ENCODE results near the gene MADCAM1. TPM values are rescaled to one million over a fixed set of nuclear protein-coding genes. Genes with fewer than 3 reads are reported as not detected.
"Not testable (repeated sequence)": the region's sequence is repeated elsewhere in the genome, so short reads cannot be mapped to it uniquely, and the experiment has no call there.

MADCAM1 gene
- under 1 TPM in 1 of 2 donors, not detected in 1; 0.33 TPM for total RNA-seq

GRCh38 chr19:496112-496665, at the start of gene MADCAM1:
MADCAM1 (plus strand) TSS chr19:496486; CDS start chr19:496500, 14 bp downstream.
- Mint-ChIP-seq H3K4me3 (no peak within 1 kb of the TSS), H3K9me3 (no peaks in the 10 kb centered on the region), H3K27me3 (peaks cover 8 to 11% of the 10 kb centered on the region in 2 donors), H3K27ac (no peak within 1 kb of the TSS), H3K36me3 (peaks cover 6% of the 10 kb centered on the region), H3K4me1 (ENCODE audit: low read depth in 2 of 2) (peaks cover 6 to 18% of the 10 kb centered on the region in 2 donors)
- DNase-seq (ENCODE audit: low spot score) (no peak), ATAC-seq (no peak)

- no peak for DNase-seq (ENCODE audit: low spot score)
Observed at GRCh38 chr19:447064-447426, 49.2 kb upstream of the MADCAM1 start.

GRCh38 chr19:447816-448560, 48.3 kb upstream of the MADCAM1 start:
- ATAC-seq (no peak), DNase-seq (ENCODE audit: low spot score) (no peak)
- Mint-ChIP-seq H3K9me3 (no peaks in the 10 kb centered on the region), H3K27me3 (no peaks in the 10 kb centered on the region), H3K27ac (no peak overlapping the region), H3K4me3 (no peak overlapping the region), H3K36me3 (no peaks in the 10 kb centered on the region), H3K4me1 (ENCODE audit: low read depth in 2 of 2) (no peaks in the 10 kb centered on the region)

More at GRCh38 chr19:447064-447426, 49.2 kb upstream of the MADCAM1 start:
- no peak for ATAC-seq
- peaks cover 2% of the 10 kb centered on the region for H3K9me3 Mint-ChIP-seq
- H3K4me3 Mint-ChIP-seq, result no peak overlapping the region
- no peak overlapping the region for H3K27ac Mint-ChIP-seq
- H3K27me3 Mint-ChIP-seq, result peaks cover 0 to 2% of the 10 kb centered on the region in 2 donors
- H3K36me3 Mint-ChIP-seq, result no peaks in the 10 kb centered on the region
- no peaks in the 10 kb centered on the region for H3K4me1 Mint-ChIP-seq (ENCODE audit: low read depth in 2 of 2)

DNA sequence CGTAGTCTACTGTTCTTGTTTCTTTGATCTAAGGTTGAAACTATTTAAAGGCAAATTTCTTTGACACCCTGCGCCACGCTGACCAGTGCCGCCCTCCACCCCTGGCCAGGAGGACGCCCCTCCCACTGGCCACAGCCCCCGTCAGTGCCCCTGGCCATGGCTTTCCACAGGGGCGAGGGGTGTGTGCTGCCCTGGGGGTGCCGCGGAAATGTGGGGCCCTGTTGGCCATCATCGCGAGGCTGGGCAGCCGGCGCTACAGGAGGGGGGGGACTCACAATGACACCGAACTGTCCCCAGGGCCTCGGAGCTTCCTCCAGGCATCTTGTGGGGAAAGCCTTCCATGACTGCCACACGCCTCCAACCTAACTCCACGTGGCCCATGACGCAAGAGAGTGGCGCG, 46.4 kb upstream of the MADCAM1 start:
- Mint-ChIP-seq H3K9me3 (no peaks in the 10 kb centered on the region), H3K27ac (no peak overlapping the region), H3K4me3 (no peak overlapping the region), H3K4me1 (ENCODE audit: low read depth in 2 of 2) (no peaks in the 10 kb centered on the region), H3K36me3 (no peaks in the 10 kb centered on the region), H3K27me3 (no peaks in the 10 kb centered on the region)
- ATAC-seq (no peak), DNase-seq (ENCODE audit: low spot score) (peak; percentile 34)

DNA sequence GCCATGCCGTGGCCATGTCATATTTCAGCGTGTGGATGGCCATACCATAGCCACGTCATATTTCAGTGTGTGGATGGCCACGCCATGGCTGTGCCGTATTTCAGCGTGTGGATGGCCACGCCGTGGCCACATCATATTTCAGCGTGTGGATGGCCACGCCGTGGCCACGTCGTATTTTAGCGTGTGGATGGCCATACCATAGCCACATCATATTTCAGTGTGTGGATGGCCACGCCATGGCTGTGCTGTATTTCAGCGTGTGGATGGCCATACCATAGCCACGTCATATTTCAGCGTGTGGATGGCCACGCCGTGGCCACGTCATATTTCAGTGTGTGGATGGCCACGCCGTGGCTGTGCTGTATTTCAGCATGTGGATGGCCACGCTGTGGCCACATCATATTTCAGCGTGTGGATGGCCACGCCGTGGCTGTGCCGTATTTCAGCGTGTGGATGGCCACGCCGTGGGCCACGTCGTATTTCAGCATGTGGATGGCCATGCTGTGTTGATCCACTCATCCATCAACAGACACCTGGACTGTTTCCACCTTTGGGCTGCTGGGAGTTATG, 45.3 kb upstream of the MADCAM1 start:
- not testable (repeated sequence) for H3K27ac Mint-ChIP-seq; H3K4me3 Mint-ChIP-seq; H3K4me1 Mint-ChIP-seq (ENCODE audit: low read depth in 2 of 2); H3K9me3 Mint-ChIP-seq; H3K27me3 Mint-ChIP-seq; H3K36me3 Mint-ChIP-seq; ATAC-seq
- DNase-seq (ENCODE audit: low spot score), result peak; percentile 16

GRCh38 chr19:452829-453228, 43.5 kb upstream of the MADCAM1 start:
- peaks cover 0 to 5% of the 10 kb centered on the region in 2 donors for H3K4me1 Mint-ChIP-seq (ENCODE audit: low read depth in 2 of 2)
- H3K27ac Mint-ChIP-seq, result no peak overlapping the region
- no peaks in the 10 kb centered on the region for H3K9me3 Mint-ChIP-seq
- peaks cover 4 to 6% of the 10 kb centered on the region in 2 donors for H3K27me3 Mint-ChIP-seq
- ATAC-seq (no peak), DNase-seq (ENCODE audit: low spot score) (peak; percentile 59)
- H3K36me3 Mint-ChIP-seq, result no peaks in the 10 kb centered on the region
- H3K4me3 Mint-ChIP-seq, result no peak overlapping the region

DNA sequence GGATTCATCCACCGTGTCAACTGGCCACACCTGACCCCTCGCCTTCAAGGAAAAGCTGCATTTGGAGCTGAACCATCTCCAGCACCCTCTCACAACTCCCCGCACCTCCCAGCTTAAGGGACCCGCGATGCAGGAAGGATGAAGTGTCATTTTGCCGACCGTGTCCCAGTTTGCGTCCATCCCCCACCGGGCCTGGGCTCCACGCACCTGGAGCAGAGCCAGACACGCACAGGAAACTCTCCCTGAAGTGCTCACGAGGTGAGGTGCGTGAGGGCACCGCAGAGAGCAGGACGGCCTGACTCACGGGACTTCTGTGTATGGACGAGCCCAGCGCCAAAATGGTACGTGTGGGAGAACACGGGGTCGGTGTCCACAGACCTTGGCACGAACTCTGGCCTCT, 42.7 kb upstream of the MADCAM1 start:
- Mint-ChIP-seq H3K4me3 (no peak overlapping the region), H3K9me3 (no peaks in the 10 kb centered on the region), H3K27ac (no peak overlapping the region), H3K4me1 (ENCODE audit: low read depth in 2 of 2) (peaks cover 0 to 5% of the 10 kb centered on the region in 2 donors), H3K36me3 (no peaks in the 10 kb centered on the region), H3K27me3 (peaks cover 4 to 6% of the 10 kb centered on the region in 2 donors)
- ATAC-seq (no peak), DNase-seq (ENCODE audit: low spot score) (peak; percentile 25)

- no peak overlapping the region for H3K27ac Mint-ChIP-seq
- peaks cover 4 to 6% of the 10 kb centered on the region in 2 donors for H3K27me3 Mint-ChIP-seq
- H3K4me1 Mint-ChIP-seq (ENCODE audit: low read depth in 2 of 2), result peaks cover 0 to 5% of the 10 kb centered on the region in 2 donors
- DNase-seq (ENCODE audit: low spot score) (peak; percentile 37), ATAC-seq (no peak)
- no peak overlapping the region for H3K4me3 Mint-ChIP-seq
- H3K36me3 Mint-ChIP-seq, result no peaks in the 10 kb centered on the region
- no peaks in the 10 kb centered on the region for H3K9me3 Mint-ChIP-seq
Observed at GRCh38 chr19:455031-455705, 41.1 kb upstream of the MADCAM1 start.

- no peaks in the 10 kb centered on the region for H3K36me3 Mint-ChIP-seq
- DNase-seq (ENCODE audit: low spot score), result peak; percentile 52
- no peak overlapping the region for H3K4me3 Mint-ChIP-seq
- H3K9me3 Mint-ChIP-seq, result no peaks in the 10 kb centered on the region
- peaks cover 0 to 5% of the 10 kb centered on the region in 2 donors for H3K4me1 Mint-ChIP-seq (ENCODE audit: low read depth in 2 of 2)
- peaks cover 4 to 6% of the 10 kb centered on the region in 2 donors for H3K27me3 Mint-ChIP-seq
- peak; percentile 28 to 36 for ATAC-seq
- H3K27ac Mint-ChIP-seq, result no peak overlapping the region
Observed at GRCh38 chr19:455851-456546, 40.3 kb upstream of the MADCAM1 start.

DNA sequence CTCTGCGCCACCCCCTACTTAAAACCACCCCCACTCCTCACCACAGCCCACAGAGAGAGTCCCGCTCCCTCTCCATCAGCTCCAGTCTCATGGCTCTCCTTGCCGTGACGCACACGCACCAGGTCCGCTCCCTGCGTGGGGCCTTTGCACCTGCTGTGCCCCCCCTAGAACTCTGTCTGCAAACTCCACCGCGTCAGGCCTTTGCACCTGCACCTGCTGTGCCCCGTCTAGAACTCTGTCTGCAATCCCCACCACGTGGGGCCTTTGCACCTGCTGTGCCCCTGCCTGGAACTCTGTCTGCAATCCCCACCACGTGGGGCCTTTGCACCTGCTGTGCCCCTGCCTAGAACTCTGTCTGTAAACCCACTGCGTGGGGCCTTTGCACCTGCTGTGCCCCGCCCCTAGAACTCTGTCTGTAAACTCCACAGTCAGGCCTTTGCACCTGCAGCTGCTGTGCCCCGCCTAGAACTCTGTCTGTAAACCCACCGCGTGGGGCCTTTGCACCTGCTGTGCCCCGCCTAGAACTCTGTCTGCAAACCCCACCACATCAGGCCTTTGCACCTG, 39.7 kb upstream of the MADCAM1 start:
- H3K4me3 Mint-ChIP-seq, result no peak overlapping the region
- peak in 1 of 2 donors; percentile 25 for ATAC-seq
- DNase-seq (ENCODE audit: low spot score), result peak; percentile 38
- H3K9me3 Mint-ChIP-seq, result no peaks in the 10 kb centered on the region
- H3K27ac Mint-ChIP-seq, result no peak overlapping the region
- H3K27me3 Mint-ChIP-seq, result peaks cover 5 to 6% of the 10 kb centered on the region in 2 donors
- no peaks in the 10 kb centered on the region for H3K36me3 Mint-ChIP-seq
- peaks cover 2 to 5% of the 10 kb centered on the region in 2 donors for H3K4me1 Mint-ChIP-seq (ENCODE audit: low read depth in 2 of 2)

GRCh38 chr19:457636-458035, 38.6 kb upstream of the MADCAM1 start:
- peaks cover 6 to 11% of the 10 kb centered on the region in 2 donors for H3K27me3 Mint-ChIP-seq
- no peaks in the 10 kb centered on the region for H3K36me3 Mint-ChIP-seq
- peaks cover 3 to 5% of the 10 kb centered on the region in 2 donors for H3K4me1 Mint-ChIP-seq (ENCODE audit: low read depth in 2 of 2)
- H3K4me3 Mint-ChIP-seq, result no peak overlapping the region
- H3K27ac Mint-ChIP-seq, result no peak overlapping the region
- DNase-seq (ENCODE audit: low spot score) (peak; percentile 55), ATAC-seq (no peak)
- H3K9me3 Mint-ChIP-seq, result no peaks in the 10 kb centered on the region

GRCh38 chr19:458091-459042, 37.9 kb upstream of the MADCAM1 start:
- DNase-seq (ENCODE audit: low spot score), result peak; percentile 42
- Mint-ChIP-seq H3K9me3 (no peaks in the 10 kb centered on the region), H3K27me3 (peaks cover 6 to 13% of the 10 kb centered on the region in 2 donors), H3K4me3 (no peak overlapping the region), H3K27ac (no peak overlapping the region), H3K4me1 (ENCODE audit: low read depth in 2 of 2) (peaks cover 3 to 5% of the 10 kb centered on the region in 2 donors), H3K36me3 (no peaks in the 10 kb centered on the region)
- ATAC-seq, result no peak

Measured in natural killer cell treated with Interleukin-12 subunit alpha and Interleukin-12 subunit beta and Interleukin-15 and Interleukin-18, amount 100 ng/mL, for 72 hours (primary cell).